H9 (cell line): ENCODE measurements around the gene CENPO. TPM values are rescaled to one million over a fixed set of nuclear protein-coding genes. Genes with fewer than 3 reads are reported as not detected.

Experiments used
- DNase-seq: peaks from one replicate; pipeline ENCODE4 v3.0.0-alpha.2; 2017
- H2AFZ ChIP-seq: one replicate; pipeline ENCODE4 v1.6.1; 2013; ENCODE audit warnings: mild to moderate bottlenecking, low read length, control low read depth, moderate library complexity
- H2AK5ac ChIP-seq: 2 replicates; pipeline ENCODE4 v1.6.1; 2013; ENCODE audit warnings: low read length, control low read depth, mixed read lengths; ENCODE audit not compliant: insufficient read length
- H2BK120ac ChIP-seq: one replicate; pipeline ENCODE4 v1.6.1; 2013; ENCODE audit warnings: low read depth, mild to moderate bottlenecking, low read length, control low read depth, inconsistent platforms; ENCODE audit not compliant: poor library complexity, severe bottlenecking
- H2BK12ac ChIP-seq: 2 replicates; pipeline ENCODE4 v1.6.1; 2013; ENCODE audit warnings: low read length, control low read depth, mixed read lengths, low read depth; ENCODE audit not compliant: insufficient read length
- H2BK15ac ChIP-seq: 2 replicates; pipeline ENCODE4 v1.6.1; 2013; ENCODE audit warnings: low read depth, low read length, control low read depth
- H2BK20ac ChIP-seq: one replicate; pipeline ENCODE4 v1.6.1; 2013; ENCODE audit warnings: low read depth, mild to moderate bottlenecking, low read length, control low read depth, inconsistent platforms; ENCODE audit not compliant: poor library complexity, severe bottlenecking
- H2BK5ac ChIP-seq: 2 replicates; pipeline ENCODE4 v1.6.1; 2013; ENCODE audit warnings: low read length, control low read depth, mixed read lengths; ENCODE audit not compliant: insufficient read length
- H3K14ac ChIP-seq: 2 replicates; pipeline ENCODE4 v1.6.1; 2013; ENCODE audit warnings: low read length, control low read depth; ENCODE audit not compliant: insufficient read depth
- H3K18ac ChIP-seq: 2 replicates; pipeline ENCODE4 v1.6.1; 2013; ENCODE audit warnings: low read depth, mild to moderate bottlenecking, mixed read lengths, low read length, control low read depth; ENCODE audit not compliant: insufficient read length
- H3K23ac ChIP-seq: 2 replicates; pipeline ENCODE4 v1.6.1; 2013; ENCODE audit warnings: low read length, control low read depth, mixed read lengths, low read depth; ENCODE audit not compliant: insufficient read length
- H3K23me2 ChIP-seq: 2 replicates; pipeline ENCODE4 v1.6.1; 2013; ENCODE audit warnings: low read depth, mild to moderate bottlenecking, mixed read lengths, low read length, control low read depth; ENCODE audit not compliant: insufficient read length, poor library complexity, severe bottlenecking
- H3K27ac ChIP-seq: 2 replicates; pipeline ENCODE4 v1.5.1; 2013; ENCODE audit warnings: low read length, control low read depth, mixed read lengths, low read depth; ENCODE audit not compliant: insufficient read length
- H3K27me3 ChIP-seq: 2 replicates; pipeline ENCODE4 v1.6.1; 2013; ENCODE audit warnings: low read length, control low read depth, inconsistent platforms; ENCODE audit not compliant: insufficient read depth
- H3K4ac ChIP-seq: 2 replicates; pipeline ENCODE4 v1.6.1; 2013; ENCODE audit warnings: low read depth, mild to moderate bottlenecking, control low read depth, inconsistent platforms, low read length, moderate library complexity
- H3K4me1 ChIP-seq: 2 replicates; pipeline ENCODE4 v1.6.1; 2013; ENCODE audit warnings: low read length, control low read depth, inconsistent platforms; ENCODE audit not compliant: insufficient read depth
- H3K4me2 ChIP-seq: 2 replicates; pipeline ENCODE4 v1.6.1; 2013; ENCODE audit warnings: low read length, control low read depth, mixed read lengths; ENCODE audit not compliant: insufficient read length, insufficient read depth
- H3K56ac ChIP-seq: 2 replicates; pipeline ENCODE4 v1.6.1; 2013; ENCODE audit warnings: low read depth, mild to moderate bottlenecking, mixed read lengths, low read length, control low read depth; ENCODE audit not compliant: insufficient read length
- H3K79me1 ChIP-seq: 2 replicates; pipeline ENCODE4 v1.6.1; 2013; ENCODE audit warnings: low read depth, mild to moderate bottlenecking, moderate library complexity, low read length, control low read depth, inconsistent platforms; ENCODE audit not compliant: insufficient read depth, poor library complexity, severe bottlenecking
- H3K79me2 ChIP-seq: 2 replicates; pipeline ENCODE4 v1.6.1; 2013; ENCODE audit warnings: low read length, control low read depth, inconsistent platforms; ENCODE audit not compliant: insufficient read depth
- H3K9ac ChIP-seq: 2 replicates; pipeline ENCODE4 v1.6.1; 2013; ENCODE audit warnings: low read length, control low read depth, mixed read lengths; ENCODE audit not compliant: insufficient read length; ENCODE audit errors: extremely low read depth
- H3K9me3 ChIP-seq: one replicate; pipeline ENCODE4 v1.6.1; 2013; ENCODE audit warnings: low read depth, low read length, inconsistent platforms; ENCODE audit not compliant: control insufficient read depth
- H3T11ph ChIP-seq: one replicate; pipeline ENCODE4 v1.6.1; 2013; ENCODE audit warnings: mild to moderate bottlenecking, low read length, control low read depth, inconsistent platforms
- H4K20me1 ChIP-seq: one replicate; pipeline ENCODE4 v1.6.1; 2013; ENCODE audit not compliant: control insufficient read depth, insufficient read length, insufficient read depth
- H4K5ac ChIP-seq: 2 replicates; pipeline ENCODE4 v1.6.1; 2013; ENCODE audit warnings: low read depth, mild to moderate bottlenecking, mixed read lengths, low read length, control low read depth; ENCODE audit not compliant: insufficient read length
- H4K8ac ChIP-seq: replicated peaks from 2 replicates; pipeline ENCODE4 v1.6.1; 2013; ENCODE audit warnings: low read length, control low read depth, mixed read lengths, low read depth; ENCODE audit not compliant: insufficient read length
- H4K91ac ChIP-seq: 2 replicates; pipeline ENCODE4 v1.6.1; 2013; ENCODE audit warnings: low read depth, mild to moderate bottlenecking, moderate library complexity, mixed read lengths, low read length, control low read depth; ENCODE audit not compliant: insufficient read length
- H3K27ac Mint-ChIP-seq, 3 experiments: 2 replicates in 2 of 3; 3 replicates in 1 of 3; pipeline ENCODE4 v1.8.0; 2020 to 2021; ENCODE audit warnings: mixed read lengths in 3 of 3, mild to moderate bottlenecking in 1 of 3, moderate library complexity in 1 of 3
- H3K27me3 Mint-ChIP-seq: 2 replicates; pipeline ENCODE4 v1.8.0; 2021; ENCODE audit warnings: low read depth, mild to moderate bottlenecking, moderate library complexity, mixed read lengths
- H3K36me3 Mint-ChIP-seq, 3 experiments: 2 replicates in 2 of 3; 3 replicates in 1 of 3; pipeline ENCODE4 v1.8.0; 2020 to 2021; ENCODE audit warnings: low read depth in 3 of 3, mixed read lengths in 3 of 3; ENCODE audit not compliant: insufficient read depth in 1 of 3
- H3K4me1 Mint-ChIP-seq, 2 experiments: 2 replicates each; pipeline ENCODE4 v1.8.0; 2020; ENCODE audit warnings: mixed read lengths in 2 of 2
- H3K4me3 Mint-ChIP-seq, 2 experiments: 2 replicates in 1 of 2; 3 replicates in 1 of 2; pipeline ENCODE4 v1.8.0; 2020 to 2021; ENCODE audit warnings: mild to moderate bottlenecking in 2 of 2, mixed read lengths in 2 of 2, moderate library complexity in 1 of 2
- H3K9me3 Mint-ChIP-seq, 2 experiments: 2 replicates in 1 of 2; 3 replicates in 1 of 2; pipeline ENCODE4 v1.8.0; 2020; ENCODE audit warnings: mild to moderate bottlenecking in 2 of 2, mixed read lengths in 2 of 2, moderate library complexity in 1 of 2
- WGBS: extraction: QIAGEN DNeasy Blood & Tissue Kit; methylation state at CpG from one replicate; pipeline ENCODE4 v1.1.7; 2013; ENCODE audit warnings: missing lambda C conversion rate, low lambda C conversion rate, mixed read lengths; ENCODE audit not compliant: insufficient read length; ENCODE audit errors: extremely low coverage; 5-methylcytosine and 5-hydroxymethylcytosine counted together
- total RNA-seq: library from RNA; stranded (reverse); gene quantifications from 2 replicates; pipeline ENCODE4 v1.2.1, GENCODE V29; 2021
- TF ChIP-seq, protein P1 (sequence below): fragments of 200-600 bp; sonication (generic); conservative IDR thresholded peaks from 3 replicates; pipeline ENCODE4 v1.8.0; 2021; ENCODE audit warnings: antibody characterized with exemption, mild to moderate bottlenecking

Gene CENPO
- total RNA-seq, 1 experiment from 2014 or later, result 49.5 TPM

DNA sequence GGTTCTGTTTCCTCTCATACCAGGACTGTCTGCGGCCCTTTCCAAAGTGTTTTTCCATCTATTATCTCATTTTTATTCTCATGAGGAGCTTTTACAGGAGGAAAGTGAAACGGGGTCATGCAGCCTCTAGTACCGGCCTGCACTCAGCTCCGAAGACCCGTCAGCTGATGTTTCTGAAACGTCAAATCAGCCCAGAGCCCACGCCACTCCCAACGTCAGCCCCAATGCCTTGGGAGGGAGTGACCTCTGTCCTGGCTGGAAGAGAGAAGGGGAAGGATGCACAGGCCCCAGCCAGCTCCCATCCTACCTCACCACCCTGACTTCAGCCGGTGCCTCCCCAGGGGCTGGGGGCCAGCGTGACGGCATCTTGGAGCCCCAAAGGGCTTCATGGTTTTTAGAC lies 68.3 kb downstream of the CENPO start:
- H3K79me2 ChIP-seq, result no peaks in the 10 kb centered on the region
- H3K27me3 ChIP-seq, result no peaks in the 10 kb centered on the region
- Mint-ChIP-seq H3K36me3 (peaks cover 0 to 8% (median 3%) of the 10 kb centered on the region in 3 experiments; a peak in 1 of 7 replicates), H3K4me3 (no peak overlapping the region), H3K27ac (no peak overlapping the region), H3K9me3 (no peaks in the 10 kb centered on the region), H3K27me3 (no peaks in the 10 kb centered on the region), H3K4me1 (no peaks in the 10 kb centered on the region)
- H4K5ac ChIP-seq, result no peak overlapping the region
- WGBS, result no CpG with 5 or more reads among the region's 11 CpGs
- H3K79me1 ChIP-seq, result no peaks in the 10 kb centered on the region
- no peak overlapping the region for H4K8ac ChIP-seq
- H3T11ph ChIP-seq, result no peak overlapping the region
- H2BK20ac ChIP-seq, result no peak overlapping the region
- H3K56ac ChIP-seq, result no peak overlapping the region
- no peak overlapping the region for H3K23ac ChIP-seq
- no peak for DNase-seq
- no peak overlapping the region for H3K4me2 ChIP-seq
- no peaks in the 10 kb centered on the region for H3K23me2 ChIP-seq
- no peak overlapping the region for H2BK12ac ChIP-seq
- no peak overlapping the region for H2AK5ac ChIP-seq
- H2BK5ac ChIP-seq, result no peak overlapping the region
- no peak overlapping the region for H3K27ac ChIP-seq
- no peak overlapping the region for H3K9ac ChIP-seq
- no peak overlapping the region for H3K14ac ChIP-seq
- TF ChIP-seq, protein P1, sequence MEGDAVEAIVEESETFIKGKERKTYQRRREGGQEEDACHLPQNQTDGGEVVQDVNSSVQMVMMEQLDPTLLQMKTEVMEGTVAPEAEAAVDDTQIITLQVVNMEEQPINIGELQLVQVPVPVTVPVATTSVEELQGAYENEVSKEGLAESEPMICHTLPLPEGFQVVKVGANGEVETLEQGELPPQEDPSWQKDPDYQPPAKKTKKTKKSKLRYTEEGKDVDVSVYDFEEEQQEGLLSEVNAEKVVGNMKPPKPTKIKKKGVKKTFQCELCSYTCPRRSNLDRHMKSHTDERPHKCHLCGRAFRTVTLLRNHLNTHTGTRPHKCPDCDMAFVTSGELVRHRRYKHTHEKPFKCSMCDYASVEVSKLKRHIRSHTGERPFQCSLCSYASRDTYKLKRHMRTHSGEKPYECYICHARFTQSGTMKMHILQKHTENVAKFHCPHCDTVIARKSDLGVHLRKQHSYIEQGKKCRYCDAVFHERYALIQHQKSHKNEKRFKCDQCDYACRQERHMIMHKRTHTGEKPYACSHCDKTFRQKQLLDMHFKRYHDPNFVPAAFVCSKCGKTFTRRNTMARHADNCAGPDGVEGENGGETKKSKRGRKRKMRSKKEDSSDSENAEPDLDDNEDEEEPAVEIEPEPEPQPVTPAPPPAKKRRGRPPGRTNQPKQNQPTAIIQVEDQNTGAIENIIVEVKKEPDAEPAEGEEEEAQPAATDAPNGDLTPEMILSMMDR, result no peak
- no peaks in the 10 kb centered on the region for H3K9me3 ChIP-seq
- H2BK120ac ChIP-seq, result no peak overlapping the region
- H3K4me1 ChIP-seq, result no peaks in the 10 kb centered on the region
- H4K20me1 ChIP-seq, result no peaks in the 10 kb centered on the region
- H3K18ac ChIP-seq, result no peak overlapping the region
- H4K91ac ChIP-seq, result no peak overlapping the region
- no peak overlapping the region for H3K4ac ChIP-seq
- no peak overlapping the region for H2AFZ ChIP-seq
- no peak overlapping the region for H2BK15ac ChIP-seq
